ENCODE measurements around the gene PTPRM. TPM values are rescaled to one million over a fixed set of nuclear protein-coding genes. Genes with fewer than 3 reads are reported as not detected.
A peak's percentile ranks its signal among the peaks of the same experiment; 100 is the strongest.

PTPRM gene
- total and polyA plus RNA-seq, 2 of the 8 experiments (the other 6 are each of a cell fraction or from before 2014, with no cell fraction given), result 4.1 to 7.0 TPM

DNA sequence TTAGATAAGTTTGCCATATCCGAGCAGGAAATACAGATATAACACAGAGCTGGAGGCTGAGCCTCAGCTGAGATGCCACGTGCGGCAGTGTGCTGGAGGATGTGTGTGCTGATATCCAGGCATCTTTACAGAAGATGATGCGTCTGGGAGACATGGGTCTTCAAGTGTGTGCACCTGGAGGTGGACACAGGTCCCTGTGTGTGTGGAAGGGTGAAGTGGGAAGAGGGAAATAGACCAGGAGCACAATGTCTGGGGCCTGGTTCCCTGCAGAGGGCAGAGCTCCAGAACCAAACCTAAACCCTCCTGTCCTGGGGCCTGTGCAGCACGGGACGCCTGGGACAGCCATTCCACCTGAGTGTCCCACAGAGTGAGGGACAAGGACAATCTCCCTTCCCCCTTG is 861.8 kb downstream of the PTPRM start:
- Histone ChIP-seq H3K79me2 (ENCODE audit: control insufficient read depth in 1 of 2, insufficient read depth in 2 of 2, low read length in 2 of 2) (no peaks in the 10 kb centered on the region), H4K8ac (ENCODE audit: extremely low read depth, insufficient read depth, low read length) (peak overlapping the region; percentile 14; the same call in 1 of the 2 replicates), H4K5ac (ENCODE audit: insufficient read length, low read depth, low read length) (no peak overlapping the region), H2BK12ac (ENCODE audit: low read depth, low read length) (0 out of 2 replicates have a peak overlapping the region, but pooled peaks have one; percentile 39), H4K20me1 (replicated peaks in 1 of 2; ENCODE audit: control insufficient read depth in 1 of 2, insufficient read depth in 2 of 2, low read length in 2 of 2) (no peaks in the 10 kb centered on the region), H2BK15ac (ENCODE audit: low read length) (no peak overlapping the region), H3K9me3 (ENCODE audit: insufficient read depth in 2 of 2, low read depth in 1 of 2, low read length in 1 of 2) (no peaks in the 10 kb centered on the region), H3K4ac (replicated peaks; ENCODE audit: insufficient read length, low read depth, low read length) (no peak overlapping the region), H3K36me3 (ENCODE audit: control insufficient read depth in 2 of 4, insufficient read depth in 4 of 4, low read length in 3 of 4) (no peaks in the 10 kb centered on the region), H3K4me3 (ENCODE audit: extremely low read depth in 1 of 4, insufficient read depth in 2 of 4, low read depth in 3 of 4, low read length in 4 of 4) (no peak overlapping the region), H3K27ac (ENCODE audit: low read depth, low read length) (no peak overlapping the region), H2BK120ac (replicated peaks; ENCODE audit: low read depth, low read length) (no peak overlapping the region), H3K23ac (ENCODE audit: insufficient read length) (no peak overlapping the region), H2BK20ac (ENCODE audit: low read length) (no peak overlapping the region), H3K14ac (ENCODE audit: insufficient read length) (no peak overlapping the region), H3K9ac (replicated peaks in 1 of 4; ENCODE audit: extremely low read depth in 1 of 4, low read depth in 3 of 4, low read length in 3 of 4) (no peak overlapping the region; a peak in 1 of 7 replicates), H3K23me2 (ENCODE audit: low read depth, low read length) (no peaks in the 10 kb centered on the region; the same call in 1 of the 2 replicates), H3K56ac (replicated peaks; ENCODE audit: insufficient read length, low read depth, low read length) (no peak overlapping the region), H2AFZ (ENCODE audit: low read length) (peak overlapping the region; percentile 58), H3K4me2 (ENCODE audit: insufficient read depth in 1 of 2, low read depth in 2 of 2, low read length in 2 of 2) (no peak overlapping the region), H3K27me3 (replicated peaks in 1 of 4; ENCODE audit: control insufficient read depth in 3 of 4, extremely low read depth in 1 of 4, insufficient read depth in 3 of 4, low read length in 3 of 4) (no peaks in the 10 kb centered on the region; a peak in 1 of 7 replicates), H3K18ac (ENCODE audit: extremely low read depth, low read length) (no peak overlapping the region; the same call in 1 of the 2 replicates), H3K79me1 (ENCODE audit: low read depth, low read length) (no peaks in the 10 kb centered on the region), H2BK5ac (ENCODE audit: low read depth, low read length) (no peak overlapping the region), H4K91ac (replicated peaks; ENCODE audit: insufficient read length, low read length) (no peak overlapping the region), H3K4me1 (replicated peaks in 1 of 4; ENCODE audit: control insufficient read depth in 3 of 4, insufficient read depth in 4 of 4, low read length in 3 of 4) (peaks cover 4 to 12% (median 4%) of the 10 kb centered on the region in 4 experiments; a peak in 6 of 7 replicates), H2AK5ac (ENCODE audit: low read depth, low read length) (no peak overlapping the region)
- ChIA-PET POLR2A (ENCODE audit: partially characterized antibody) (no interaction called here), CTCF (ENCODE audit: partially characterized antibody) (interaction anchor here (0.7 to 1.5 kb wide), 6 partner anchors 19 to 1206 kb away, joined by 3 to 4 read pairs (median 4); no protein-coding TSS in a partner anchor)
- no peak for FAIRE-seq
- WGBS, 2 experiments (ENCODE audit: extremely low coverage in 1 of 2, insufficient coverage in 1 of 2, insufficient read length in 1 of 2, insufficient replicate concordance in 2 of 2, low coverage in 1 of 2, low lambda C conversion rate in 2 of 2, missing lambda C conversion rate in 1 of 2), result 91% methylated on average over 6 of the region's 6 CpGs; no CpG with 5 or more reads in 1 of the 2 experiments
- DNase-seq (ENCODE audit: low read depth in 1 of 2, low spot score in 2 of 2), result no peak
- no peak for TF ChIP-seq TAF7 (optimal IDR thresholded peaks at IDR 0.05; ENCODE audit: borderline replicate concordance, low read depth, low read length)
- no peak for TF ChIP-seq HDAC6 (IDR thresholded peaks at IDR 0.05; ENCODE audit: low read depth, low read length)
- TF ChIP-seq GABPA (IDR thresholded peaks at IDR 0.05; ENCODE audit: borderline replicate concordance, insufficient read depth, low read length), result no peak
- TF ChIP-seq TEAD4 (IDR thresholded peaks at IDR 0.05; ENCODE audit: low read depth, low read length), result no peak
- no peak for TF ChIP-seq JUN (IDR thresholded peaks at IDR 0.05; ENCODE audit: low read depth, low read length)
- no peak for TF ChIP-seq JUND (IDR thresholded peaks at IDR 0.05; ENCODE audit: low read length)
- TF ChIP-seq CTBP2 (IDR thresholded peaks at IDR 0.05; ENCODE audit: borderline replicate concordance, insufficient read depth, insufficient read length, low read length), result no peak
- TF ChIP-seq CHD1 (IDR thresholded peaks at IDR 0.05; ENCODE audit: low read depth, low read length), result no peak
- no peak for TF ChIP-seq SAP30 (IDR thresholded peaks at IDR 0.05; ENCODE audit: insufficient read depth, insufficient replicate concordance, low read length)
- no peak for TF ChIP-seq RAD21 (IDR thresholded peaks at IDR 0.05 in 1 of 2, conservative IDR thresholded peaks at IDR 0.05 in 1 of 2; ENCODE audit: low read depth in 2 of 2, low read length in 2 of 2)
- TF ChIP-seq CREB1 (IDR thresholded peaks at IDR 0.05), result no peak
- TF ChIP-seq KDM1A (IDR thresholded peaks at IDR 0.05; ENCODE audit: borderline replicate concordance, low read length), result no peak
- no peak for TF ChIP-seq ASH2L (IDR thresholded peaks at IDR 0.05; ENCODE audit: low read length)
- TF ChIP-seq SP1 (IDR thresholded peaks at IDR 0.05; ENCODE audit: low read depth, low read length), result no peak
